Liver (tissue), 3 donors: ENCODE measurements around the gene CCIN.
A peak's percentile ranks its signal among the peaks of the same experiment; 100 is the strongest.

ENCODE experiments used
- CTCF ChIP-seq: fragments of 150-350 bp; IDR thresholded peaks from 2 replicates; pipeline ENCODE4 v1.5.1; 2017; ENCODE audit warnings: improper control_type of control experiment, low read depth, low read length; ENCODE audit not compliant: missing input control
- GABPA ChIP-seq, 2 donors: IDR thresholded peaks in 1 of 2; conservative IDR thresholded peaks in 1 of 2; 2 replicates each; pipeline ENCODE4 v1.6.1; 2016; ENCODE audit warnings: antibody characterized with exemption in 2 of 2, mild to moderate bottlenecking in 1 of 2, moderate library complexity in 1 of 2
- MAX ChIP-seq: IDR thresholded peaks from 2 replicates; pipeline ENCODE4 v1.6.1; 2016; ENCODE audit warnings: antibody characterized with exemption
- donor health status: healthy.
- donor health status: healthy.

GRCh38 chr9:36166168-36166927 is 2.8 kb upstream of the CCIN start:
- no peak for TF ChIP-seq GABPA (IDR thresholded peaks at IDR 0.05 in 1 of 2, conservative IDR thresholded peaks at IDR 0.05 in 1 of 2)
- peak; percentile 89 for TF ChIP-seq CTCF
- no peak for TF ChIP-seq MAX
